ENCODE measurements around the gene B9D1.

Gene B9D1

DNA sequence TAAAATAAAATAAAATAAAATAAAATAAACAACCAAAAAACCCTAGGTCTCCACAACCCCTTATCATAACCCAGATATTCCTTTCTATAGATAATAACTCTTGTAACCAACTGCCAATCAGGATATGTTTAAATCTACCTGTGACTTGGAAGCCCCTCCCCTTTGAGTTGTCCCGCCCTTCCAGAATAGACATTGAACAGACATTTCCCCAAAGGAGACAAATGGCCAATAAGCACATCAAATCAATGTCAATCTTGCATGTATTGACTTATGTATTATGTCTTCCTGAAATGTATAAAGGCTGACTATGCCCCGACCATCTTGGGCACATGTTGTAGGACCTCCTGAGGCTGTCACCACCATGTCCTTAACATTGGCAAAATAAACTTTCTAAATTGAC is 14.3 kb upstream of the B9D1 start:
- no peak for DNase-seq (ENCODE audit: low read depth)

GRCh38 chr17:19375732-19376131 is 13.2 kb upstream of the B9D1 start:
- DNase-seq (ENCODE audit: low read depth), result no peak

DNA sequence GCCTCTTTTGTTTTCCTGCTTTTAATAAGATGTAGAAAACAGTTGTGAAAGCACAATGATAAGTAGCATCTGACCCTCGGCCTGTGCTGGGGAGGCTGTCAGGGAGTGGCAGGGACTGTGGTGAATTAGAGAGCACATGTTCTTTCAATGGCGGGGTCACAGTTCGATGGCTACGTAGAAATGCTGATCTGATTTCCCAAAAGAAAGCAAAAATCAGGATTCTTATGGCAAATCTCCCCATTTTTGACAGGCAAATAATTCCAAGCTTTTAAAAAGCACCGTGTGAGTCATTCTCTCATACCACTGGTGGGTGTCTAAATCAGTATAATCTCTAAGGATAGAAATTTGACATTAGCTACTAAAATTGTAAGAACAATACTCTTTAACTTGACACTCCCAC is 11.6 kb upstream of the B9D1 start:
- no peak for DNase-seq (ENCODE audit: low read depth)

GRCh38 chr17:19372866-19373504 is 10.5 kb upstream of the B9D1 start:
- no peak for DNase-seq (ENCODE audit: low read depth)

DNA sequence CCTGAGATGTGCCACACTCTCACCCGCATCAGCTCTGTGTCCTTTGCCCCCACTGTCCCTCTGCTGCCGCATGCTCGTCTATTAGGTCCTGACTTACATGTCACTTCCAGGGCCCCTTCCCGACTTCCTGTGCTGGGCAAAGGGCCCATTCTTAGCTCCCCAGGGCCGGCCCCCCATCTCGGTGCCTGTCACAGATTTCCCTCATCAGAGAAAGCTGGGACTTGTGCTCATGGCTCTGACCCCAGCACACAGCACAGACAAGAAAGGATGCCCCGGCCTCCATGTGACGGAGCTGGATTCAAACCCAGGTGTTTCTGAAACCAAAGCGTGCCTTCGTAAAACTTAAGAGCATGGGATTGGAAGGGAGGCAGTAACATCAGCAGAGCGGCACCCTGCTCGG is 9.9 kb upstream of the B9D1 start:
- no peak for DNase-seq (ENCODE audit: low read depth)

DNA sequence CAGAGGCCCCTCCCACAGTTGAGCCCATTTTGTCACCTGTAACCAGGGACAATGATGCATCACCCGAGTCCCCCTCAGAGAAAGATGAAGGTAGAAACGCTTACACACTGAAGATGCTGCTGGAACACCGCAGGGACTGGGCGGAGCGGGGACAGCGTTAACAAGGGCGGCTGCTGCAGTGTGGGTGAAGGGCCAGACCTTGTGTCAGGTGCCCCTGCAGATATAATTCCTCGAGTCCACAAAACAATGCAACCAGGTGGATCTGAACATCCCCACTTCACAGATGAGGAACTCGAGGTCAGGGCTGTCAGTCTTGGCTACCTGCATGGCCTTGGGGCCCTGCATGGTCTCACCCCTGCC is 9.5 kb upstream of the B9D1 start:
- DNase-seq (ENCODE audit: low read depth), result no peak

DNA sequence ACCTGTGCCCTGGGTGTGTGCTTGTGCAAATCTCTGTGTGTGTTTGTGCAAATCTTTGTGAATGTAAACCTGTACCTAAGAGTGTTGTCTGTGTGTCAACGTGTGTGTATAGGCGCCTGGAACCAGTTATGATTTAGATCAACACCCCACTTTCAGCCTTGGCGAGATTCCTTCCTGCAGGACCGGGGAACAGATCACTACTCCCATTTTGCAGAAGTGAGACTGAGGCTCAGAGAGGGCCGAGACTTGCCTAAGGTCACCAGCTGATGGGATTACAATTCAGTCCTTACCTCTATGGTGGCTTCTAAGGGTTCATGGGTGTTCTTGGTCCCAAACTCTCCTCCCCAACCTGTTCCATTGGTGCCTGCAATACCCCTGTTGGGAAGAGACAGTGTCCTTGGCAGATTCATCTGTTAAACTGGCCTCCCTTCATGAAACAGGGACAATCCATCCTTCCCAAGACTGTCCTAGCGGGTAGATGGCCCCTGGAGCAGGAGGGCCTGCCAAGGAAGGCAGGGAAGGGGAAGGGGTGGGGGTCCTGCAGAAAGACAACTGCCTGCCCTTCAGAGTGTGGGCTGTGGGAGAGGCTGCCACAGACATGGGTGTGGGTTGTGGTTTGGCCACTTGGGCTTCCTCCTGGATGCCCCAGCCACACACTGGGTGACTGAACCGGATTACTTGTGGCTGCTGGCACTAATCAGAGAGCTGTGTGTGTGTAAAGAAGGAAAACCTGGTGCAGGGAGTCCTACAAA is 8.9 kb upstream of the B9D1 start:
- DNase-seq (ENCODE audit: low read depth), result no peak

- DNase-seq (ENCODE audit: low read depth), result no peak
Observed at GRCh38 chr17:19370493-19370960, 8.0 kb upstream of the B9D1 start.

- no peak for DNase-seq (ENCODE audit: low read depth)
Observed at GRCh38 chr17:19369846-19370492, 7.4 kb upstream of the B9D1 start.

- DNase-seq (ENCODE audit: low read depth), result no peak
Observed at GRCh38 chr17:19369107-19369778, 6.7 kb upstream of the B9D1 start.

DNA sequence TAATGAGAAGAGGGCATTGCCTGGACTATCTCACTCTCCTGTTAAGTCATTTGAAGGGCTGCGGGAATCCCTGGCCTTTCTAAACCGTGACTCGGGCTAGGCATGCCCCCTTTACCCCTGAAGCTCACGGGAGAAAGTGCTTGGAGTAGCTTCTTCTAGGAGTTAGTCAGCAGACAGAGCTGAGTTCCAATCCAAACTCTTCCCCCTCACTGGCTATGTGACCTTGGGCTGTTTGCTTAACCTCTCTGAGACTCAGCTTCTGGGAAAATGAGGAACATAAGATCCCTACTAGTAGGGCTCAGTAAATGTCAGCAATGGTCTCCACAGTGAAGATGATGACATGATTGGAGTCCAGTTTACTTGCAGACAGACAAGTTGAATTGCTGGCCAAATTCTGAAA is 5.7 kb upstream of the B9D1 start:
- no peak for DNase-seq (ENCODE audit: low read depth)

- no peak for DNase-seq (ENCODE audit: low read depth)
Observed at GRCh38 chr17:19366637-19366972, 4.1 kb upstream of the B9D1 start.

DNA sequence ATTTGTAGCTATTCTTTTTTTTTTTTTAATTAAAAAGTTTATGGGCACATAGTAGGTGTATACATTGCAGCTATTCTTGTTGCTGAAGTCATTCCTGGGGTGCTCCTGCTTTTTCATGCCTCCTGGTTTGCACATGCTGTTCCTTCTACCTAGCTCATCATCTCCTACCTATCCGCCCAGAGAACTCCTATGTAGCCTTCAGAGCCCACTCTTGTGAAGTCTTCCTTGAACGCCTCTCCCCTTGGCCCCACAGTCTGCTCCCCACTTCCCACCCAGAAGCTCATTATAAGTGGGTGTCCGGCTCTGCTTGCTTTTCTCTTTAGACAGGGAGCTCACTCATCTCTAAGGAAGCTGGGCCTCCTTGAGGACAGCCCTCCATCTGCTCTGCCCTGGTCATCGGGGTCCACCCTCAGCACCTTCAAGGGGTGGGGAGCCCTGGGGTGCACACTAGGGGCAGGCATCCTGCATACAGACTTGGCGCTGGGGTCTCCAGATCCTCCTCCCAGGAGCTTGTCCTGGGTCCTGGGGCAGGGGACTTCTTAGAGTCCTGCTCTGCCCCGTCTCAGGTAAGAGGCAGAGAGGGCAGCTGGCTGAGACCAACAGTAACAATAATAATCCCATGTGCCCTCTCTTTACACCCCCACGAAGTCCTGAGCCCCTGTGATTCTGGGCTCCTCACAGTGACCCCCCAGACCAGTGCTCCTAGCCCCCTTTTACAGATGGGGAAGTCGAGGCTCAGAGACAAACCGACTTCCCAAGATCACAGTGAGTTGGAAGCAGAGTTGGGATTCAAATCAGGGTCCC is 3.5 kb upstream of the B9D1 start:
- no peak for DNase-seq (ENCODE audit: low read depth)

GRCh38 chr17:19365499-19365817 is 2.9 kb upstream of the B9D1 start:
- DNase-seq (ENCODE audit: low read depth), result no peak

DNA sequence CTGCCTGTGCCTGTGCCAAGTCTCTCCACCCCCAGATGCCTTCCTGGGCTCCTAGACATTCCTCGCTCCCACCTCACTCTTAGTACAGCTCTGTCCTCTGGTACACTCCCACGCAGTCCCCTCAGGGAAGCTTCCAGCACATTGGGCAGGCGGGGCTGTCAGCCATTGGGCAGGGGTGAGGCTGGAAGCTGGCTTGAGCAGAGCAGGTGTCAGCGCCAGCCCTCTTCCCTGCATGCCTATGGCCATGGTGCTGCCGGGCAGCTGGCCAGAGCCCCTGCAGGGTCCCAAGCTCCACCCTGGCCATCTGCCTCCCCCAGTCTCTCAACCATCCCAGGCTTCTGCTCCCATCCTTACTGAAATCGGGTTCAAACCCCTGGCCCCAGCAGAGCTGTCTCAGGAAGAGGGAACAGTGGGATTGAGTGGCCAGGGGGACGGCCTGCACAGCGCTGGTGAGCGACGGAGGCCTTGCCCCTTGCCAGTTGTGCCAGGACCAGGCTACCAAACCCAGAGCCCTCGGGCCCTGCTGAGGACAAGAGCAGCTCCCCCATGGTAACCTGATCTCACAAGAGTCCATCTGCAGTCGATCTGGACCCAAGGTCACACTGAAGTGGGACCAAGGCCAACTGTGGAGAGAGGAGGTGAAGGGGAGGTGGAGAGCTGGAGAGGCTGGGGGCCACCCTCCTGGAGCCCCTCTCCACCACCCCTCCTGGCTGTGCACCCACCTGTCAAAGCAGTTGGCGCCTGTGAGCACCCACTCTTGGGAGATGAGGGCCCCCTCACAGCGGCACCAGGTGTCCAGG is 2.4 kb upstream of the B9D1 start:
- no peak for DNase-seq (ENCODE audit: low read depth)

- DNase-seq (ENCODE audit: low read depth), result no peak
Observed at GRCh38 chr17:19363460-19364035, 1.0 kb upstream of the B9D1 start.

GRCh38 chr17:19363114-19363438 is 553 bp upstream of the B9D1 start:
- DNase-seq (ENCODE audit: low read depth), result no peak

- DNase-seq (ENCODE audit: low read depth), result no peak
Observed at GRCh38 chr17:19361944-19362276, 613 bp downstream of the B9D1 start.

GRCh38 chr17:19361326-19361725 is 1.2 kb downstream of the B9D1 start:
- no peak for DNase-seq (ENCODE audit: low read depth)

DNA sequence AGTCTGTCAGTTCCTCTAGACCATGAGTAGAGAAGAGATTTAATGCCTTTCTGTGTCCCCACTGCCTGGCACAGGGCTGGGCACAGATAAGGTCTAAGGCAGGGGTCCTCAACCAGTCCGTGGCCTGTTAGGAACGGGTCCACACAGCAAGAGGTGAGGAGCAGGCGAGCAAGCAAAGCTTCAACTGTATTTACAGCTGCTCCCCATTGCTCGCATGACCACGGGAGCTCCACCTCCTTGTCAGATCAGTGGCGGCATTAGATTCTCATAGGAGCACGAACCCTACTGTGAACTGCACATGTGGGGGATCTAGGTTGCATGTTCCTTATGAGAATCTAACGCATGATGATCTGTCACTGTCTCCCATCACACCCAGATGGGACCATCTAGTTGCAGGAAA is 1.8 kb downstream of the B9D1 start:
- no peak for DNase-seq (ENCODE audit: low read depth)

GRCh38 chr17:19359856-19360255 is 2.7 kb downstream of the B9D1 start:
- DNase-seq (ENCODE audit: low read depth), result no peak
